Placental pericyte (primary cell): ENCODE data around the gene TNRC18. TPM values are rescaled to one million over a fixed set of nuclear protein-coding genes. Genes with fewer than 3 reads are reported as not detected.

Source experiments
- total RNA-seq: library from RNA; depleted of rRNA; stranded (reverse); fragments of >200 nt; gene quantifications from 2 replicates; pipeline ENCODE4 v1.2.3, GENCODE V29; 2012

TNRC18 gene, protein sequence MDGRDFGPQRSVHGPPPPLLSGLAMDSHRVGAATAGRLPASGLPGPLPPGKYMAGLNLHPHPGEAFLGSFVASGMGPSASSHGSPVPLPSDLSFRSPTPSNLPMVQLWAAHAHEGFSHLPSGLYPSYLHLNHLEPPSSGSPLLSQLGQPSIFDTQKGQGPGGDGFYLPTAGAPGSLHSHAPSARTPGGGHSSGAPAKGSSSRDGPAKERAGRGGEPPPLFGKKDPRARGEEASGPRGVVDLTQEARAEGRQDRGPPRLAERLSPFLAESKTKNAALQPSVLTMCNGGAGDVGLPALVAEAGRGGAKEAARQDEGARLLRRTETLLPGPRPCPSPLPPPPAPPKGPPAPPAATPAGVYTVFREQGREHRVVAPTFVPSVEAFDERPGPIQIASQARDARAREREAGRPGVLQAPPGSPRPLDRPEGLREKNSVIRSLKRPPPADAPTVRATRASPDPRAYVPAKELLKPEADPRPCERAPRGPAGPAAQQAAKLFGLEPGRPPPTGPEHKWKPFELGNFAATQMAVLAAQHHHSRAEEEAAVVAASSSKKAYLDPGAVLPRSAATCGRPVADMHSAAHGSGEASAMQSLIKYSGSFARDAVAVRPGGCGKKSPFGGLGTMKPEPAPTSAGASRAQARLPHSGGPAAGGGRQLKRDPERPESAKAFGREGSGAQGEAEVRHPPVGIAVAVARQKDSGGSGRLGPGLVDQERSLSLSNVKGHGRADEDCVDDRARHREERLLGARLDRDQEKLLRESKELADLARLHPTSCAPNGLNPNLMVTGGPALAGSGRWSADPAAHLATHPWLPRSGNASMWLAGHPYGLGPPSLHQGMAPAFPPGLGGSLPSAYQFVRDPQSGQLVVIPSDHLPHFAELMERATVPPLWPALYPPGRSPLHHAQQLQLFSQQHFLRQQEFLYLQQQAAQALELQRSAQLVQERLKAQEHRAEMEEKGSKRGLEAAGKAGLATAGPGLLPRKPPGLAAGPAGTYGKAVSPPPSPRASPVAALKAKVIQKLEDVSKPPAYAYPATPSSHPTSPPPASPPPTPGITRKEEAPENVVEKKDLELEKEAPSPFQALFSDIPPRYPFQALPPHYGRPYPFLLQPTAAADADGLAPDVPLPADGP (N-terminal part only)
- total RNA-seq, result 61.6 and 117 TPM in 2 replicates

DNA sequence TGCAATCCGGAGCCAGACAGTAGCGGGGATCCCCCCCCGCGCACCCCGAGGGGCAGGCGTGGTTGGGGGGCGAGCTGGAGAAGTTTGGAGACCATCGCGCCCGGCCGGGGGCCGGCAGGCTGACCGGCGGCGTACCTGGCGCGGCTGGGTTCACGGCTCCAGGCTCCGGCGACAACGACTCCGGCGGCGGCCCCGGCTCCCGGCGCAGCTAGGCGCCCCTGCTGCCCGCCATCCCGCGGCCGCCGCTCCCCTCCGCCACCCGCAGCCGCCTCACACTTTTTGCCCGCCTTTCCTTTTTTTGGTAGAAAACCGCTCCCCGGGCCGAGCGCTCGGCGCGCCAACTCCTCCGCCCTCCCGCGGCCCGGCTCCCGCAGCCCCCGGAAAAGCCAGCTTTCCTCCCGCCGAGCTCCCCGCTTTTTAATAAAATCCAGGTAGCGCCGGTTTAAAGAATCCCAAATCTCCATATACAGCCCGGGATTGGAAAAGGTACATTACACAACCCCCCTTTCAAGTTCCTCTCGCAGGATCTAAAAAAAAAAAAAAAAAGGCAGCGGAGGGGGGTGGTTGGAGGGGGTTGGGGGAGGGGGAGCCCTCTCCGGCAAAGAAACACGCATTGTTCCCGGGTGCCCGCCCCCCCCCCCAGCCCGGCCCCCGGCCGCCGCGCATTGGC is at the start of gene TNRC18:
Gene TNRC18 (minus strand): TSS at position 529 of the 670 bp plus-strand sequence. CDS start 2,588 bp downstream, outside the sequence.

DNA sequence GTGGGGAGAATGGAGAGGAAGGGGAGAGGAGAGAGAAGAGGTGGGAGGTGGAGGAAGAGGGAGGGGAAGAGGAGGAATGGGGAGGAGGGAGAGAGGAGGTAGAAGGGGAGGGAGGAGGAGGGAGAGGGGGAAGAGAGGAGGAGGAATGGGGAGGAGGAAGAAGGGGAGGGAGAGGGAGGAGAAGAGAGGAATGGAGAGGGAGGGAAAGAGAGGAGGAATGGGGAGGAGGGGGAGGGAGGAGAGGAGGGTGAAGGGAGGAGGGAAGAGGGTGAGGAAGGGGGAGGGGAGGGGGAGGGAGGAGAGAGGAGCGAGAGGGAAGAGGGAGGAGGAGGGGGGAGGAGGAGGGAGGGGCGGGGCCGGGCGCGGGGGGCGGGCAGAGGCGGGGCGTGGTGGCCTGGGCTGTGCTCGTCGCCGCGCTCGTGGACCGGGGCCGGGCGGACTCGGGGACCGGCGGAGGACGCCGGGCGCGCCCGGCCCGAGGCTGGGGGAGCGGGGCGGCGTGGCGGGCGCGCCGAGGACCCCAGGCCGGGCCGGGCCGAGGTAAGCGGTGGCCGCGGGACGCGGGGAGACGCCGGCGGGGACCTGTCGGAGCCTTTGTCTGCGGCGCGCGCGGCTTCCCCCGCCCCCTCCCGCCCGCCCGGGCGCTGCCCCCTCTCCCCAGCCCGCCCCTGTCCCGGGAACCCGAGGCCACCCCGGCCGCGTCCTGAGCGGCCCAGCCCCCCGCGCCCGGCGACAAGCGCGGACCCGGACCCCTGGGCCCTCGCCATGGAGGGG is 140.9 kb downstream of the TNRC18 start, which contains the start of gene SLC29A4:
Gene SLC29A4 (plus strand): TSS at position 401 of the 774 bp plus-strand sequence. CDS start 4,874 bp downstream, outside the sequence.

Other genes with a start within 250 kb of the TNRC18 start
- gene WIPI2, start 233.6 kb downstream of the TNRC18 start, total RNA-seq, result 82.1 and 85.5 TPM in 2 replicates
- gene SLC29A4, start 140.9 kb downstream of the TNRC18 start, total RNA-seq, result 1.0 and 1.8 TPM in 2 replicates
- gene FBXL18, start 90.0 kb upstream of the TNRC18 start, total RNA-seq, result 10.3 and 26.8 TPM in 2 replicates
- 7,215 and 9,092 TPM in 2 replicates for gene ACTB, start 106.8 kb upstream of the TNRC18 start, total RNA-seq
- 135 and 566 TPM in 2 replicates for gene FSCN1, start 169.0 kb upstream of the TNRC18 start, total RNA-seq